22Rv1 (cell line): ENCODE data around the gene XCR1.

Experiments used
- H3K27ac ChIP-seq: fragments of 450-650 bp; 2 replicates; pipeline ENCODE4 v1.5.1; 2017
- CTCF ChIP-seq: fragments of 450-650 bp; IDR thresholded peaks from 2 replicates; pipeline ENCODE4 v1.5.1; 2017; ENCODE audit warnings: mild to moderate bottlenecking
- ZFX ChIP-seq: fragments of 450-650 bp; IDR thresholded peaks from 2 replicates; pipeline ENCODE4 v1.6.1; 2017; ENCODE audit warnings: antibody characterized with exemption, borderline replicate concordance

The XCR1 gene, protein sequence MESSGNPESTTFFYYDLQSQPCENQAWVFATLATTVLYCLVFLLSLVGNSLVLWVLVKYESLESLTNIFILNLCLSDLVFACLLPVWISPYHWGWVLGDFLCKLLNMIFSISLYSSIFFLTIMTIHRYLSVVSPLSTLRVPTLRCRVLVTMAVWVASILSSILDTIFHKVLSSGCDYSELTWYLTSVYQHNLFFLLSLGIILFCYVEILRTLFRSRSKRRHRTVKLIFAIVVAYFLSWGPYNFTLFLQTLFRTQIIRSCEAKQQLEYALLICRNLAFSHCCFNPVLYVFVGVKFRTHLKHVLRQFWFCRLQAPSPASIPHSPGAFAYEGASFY

DNA sequence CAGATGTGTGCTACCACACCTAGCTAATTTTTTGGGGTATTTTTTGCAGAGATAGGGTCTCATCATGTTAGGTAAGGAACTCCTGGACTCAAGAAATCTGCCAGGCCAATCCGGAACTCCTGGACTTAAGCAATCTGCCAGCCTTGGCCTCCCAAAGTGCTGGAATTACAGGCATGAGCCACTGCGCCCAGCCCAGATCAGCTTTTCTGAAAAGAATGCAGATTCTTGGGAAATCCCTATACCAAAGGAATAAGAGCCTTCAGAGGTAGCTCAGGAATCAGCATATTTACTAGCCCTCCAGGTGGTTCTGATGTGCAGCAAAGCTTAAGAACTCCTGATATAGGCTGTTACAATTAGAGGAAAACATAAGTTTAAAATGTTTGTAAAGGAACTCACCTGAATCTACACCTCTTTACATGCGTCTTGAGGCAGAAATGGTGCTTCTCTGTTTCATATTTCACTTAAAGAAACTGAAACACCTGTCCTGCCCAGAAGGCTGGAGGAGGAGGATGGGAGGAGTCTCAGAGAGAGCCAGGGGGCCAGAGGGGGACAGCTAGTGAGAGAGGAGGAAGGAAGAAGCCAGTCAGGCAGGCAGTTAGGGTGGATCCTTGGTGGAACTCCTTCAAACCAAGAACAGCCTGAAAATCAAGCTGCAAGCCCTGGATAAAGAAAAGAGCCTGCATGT lies at the start of gene XCR1:
Gene XCR1 (minus strand): TSS at position 463 of the 685 bp plus-strand sequence. CDS start 5,536 bp downstream, outside the sequence.
- no peak within 1 kb of the TSS for H3K27ac ChIP-seq
- no peak for TF ChIP-seq ZFX
- TF ChIP-seq CTCF, result no peak

GRCh38 chr3:46076606-46077005 lies 49.3 kb upstream of the XCR1 start:
- no peak overlapping the region for H3K27ac ChIP-seq
- no peak for TF ChIP-seq ZFX
- TF ChIP-seq CTCF, result 0 out of 2 replicates have a peak, but pooled peaks have one; percentile 12

DNA sequence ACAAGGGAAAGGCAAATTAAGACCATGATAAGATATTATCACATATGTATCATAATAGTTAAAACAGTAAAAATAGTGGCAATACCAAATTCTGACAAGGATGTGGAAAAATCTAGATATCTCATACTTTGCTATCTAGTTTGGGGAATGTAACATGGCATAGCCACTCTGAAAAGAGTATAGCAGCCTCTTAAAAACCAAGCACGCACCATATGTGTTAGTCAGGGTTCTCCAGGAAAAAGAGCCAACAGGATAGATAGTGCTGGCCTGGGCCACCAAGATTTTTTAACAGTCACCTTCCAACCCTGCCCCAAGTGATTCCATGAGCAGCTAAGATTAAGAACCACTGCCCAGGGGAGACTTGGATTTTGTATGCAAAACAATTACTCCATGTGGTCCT lies 48.5 kb upstream of the XCR1 start:
- TF ChIP-seq ZFX, result no peak
- TF ChIP-seq CTCF, result no peak
- H3K27ac ChIP-seq, result no peak overlapping the region

- TF ChIP-seq CTCF, result no peak
- TF ChIP-seq ZFX, result no peak
- H3K27ac ChIP-seq, result no peak overlapping the region
Measured at GRCh38 chr3:46071222-46071858, 44.1 kb upstream of the XCR1 start.

- TF ChIP-seq ZFX, result no peak
- TF ChIP-seq CTCF, result no peak
- no peak overlapping the region for H3K27ac ChIP-seq
Measured at GRCh38 chr3:46070595-46071093, 43.4 kb upstream of the XCR1 start.

DNA sequence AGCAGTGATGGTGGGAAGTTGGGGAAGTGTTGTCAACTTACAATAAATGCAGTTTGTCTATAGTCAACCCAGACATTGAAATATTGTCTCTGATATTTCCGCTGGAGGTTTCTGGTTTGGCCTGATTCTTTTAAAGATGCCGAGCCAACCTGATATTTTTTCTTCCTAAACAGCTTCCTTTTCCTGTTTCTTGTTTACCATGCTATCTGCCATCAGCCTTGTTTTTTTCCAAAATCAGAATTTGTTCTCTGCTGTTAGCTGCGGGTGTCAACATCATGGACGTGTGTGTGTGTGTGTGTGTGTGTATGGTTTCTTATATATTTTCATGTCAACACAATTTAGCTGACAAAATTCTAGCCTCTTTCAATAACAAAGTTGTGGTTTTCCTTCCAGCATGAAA lies 41.2 kb upstream of the XCR1 start:
- no peak overlapping the region for H3K27ac ChIP-seq
- TF ChIP-seq CTCF (no peak), ZFX (no peak)

DNA sequence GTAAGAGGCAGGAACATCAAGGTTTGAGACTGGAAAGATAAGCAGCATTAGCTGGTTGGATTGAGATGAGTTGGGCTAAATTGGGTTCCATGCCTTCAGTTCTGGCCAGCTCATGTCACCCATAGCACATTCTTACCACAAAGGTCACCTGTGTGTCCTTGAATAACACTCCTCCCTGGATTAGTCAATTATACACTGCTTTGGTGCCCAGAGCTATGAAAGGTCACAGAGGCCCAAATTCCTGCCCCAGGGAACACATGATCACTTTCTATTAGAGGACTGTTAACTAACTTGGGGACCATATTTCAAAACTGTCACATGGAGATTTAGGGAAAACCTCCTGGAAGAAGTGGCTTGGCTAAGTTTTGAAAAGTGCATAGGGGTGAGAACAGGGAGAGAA lies 40.1 kb upstream of the XCR1 start:
- TF ChIP-seq CTCF (no peak), ZFX (no peak)

More for the DNA sequence above, 40.1 kb upstream of the XCR1 start:
- H3K27ac ChIP-seq, result no peak overlapping the region
